ENCODE measurements around the gene GABRB3.

Gene GABRB3

GRCh38 chr15:26631894-26632293 lies 141.0 kb downstream of the GABRB3 start:
- no peak for DNase-seq (ENCODE audit: low read depth, low spot score)

GRCh38 chr15:26630857-26631256 lies 142.0 kb downstream of the GABRB3 start:
- DNase-seq (ENCODE audit: low read depth, low spot score), result no peak

GRCh38 chr15:26628879-26629529 lies 143.9 kb downstream of the GABRB3 start:
- DNase-seq (ENCODE audit: low read depth, low spot score), result no peak

GRCh38 chr15:26628071-26628470 lies 144.8 kb downstream of the GABRB3 start:
- DNase-seq (ENCODE audit: low read depth, low spot score), result no peak

- no peak for DNase-seq (ENCODE audit: low read depth, low spot score)
Observed at GRCh38 chr15:26624128-26624527, 148.7 kb downstream of the GABRB3 start.

GRCh38 chr15:26623071-26623470 lies 149.8 kb downstream of the GABRB3 start:
- no peak for DNase-seq (ENCODE audit: low read depth, low spot score)

GRCh38 chr15:26621816-26622215 lies 151.1 kb downstream of the GABRB3 start:
- DNase-seq (ENCODE audit: low read depth, low spot score), result no peak

GRCh38 chr15:26620528-26621458 lies 152.1 kb downstream of the GABRB3 start:
- DNase-seq (ENCODE audit: low read depth, low spot score), result no peak

GRCh38 chr15:26615927-26616302 lies 157.0 kb downstream of the GABRB3 start:
- no peak for DNase-seq (ENCODE audit: low read depth, low spot score)

GRCh38 chr15:26615188-26615926 lies 157.5 kb downstream of the GABRB3 start:
- DNase-seq (ENCODE audit: low read depth, low spot score), result no peak

- DNase-seq (ENCODE audit: low read depth, low spot score), result no peak
Observed at GRCh38 chr15:26614734-26615133, 158.1 kb downstream of the GABRB3 start.

GRCh38 chr15:26598704-26599103 lies 174.2 kb downstream of the GABRB3 start:
- DNase-seq (ENCODE audit: low read depth, low spot score), result no peak

- DNase-seq (ENCODE audit: low read depth, low spot score), result no peak
Observed at GRCh38 chr15:26595611-26596010, 177.3 kb downstream of the GABRB3 start.

GRCh38 chr15:26590676-26591075 lies 182.2 kb downstream of the GABRB3 start:
- DNase-seq (ENCODE audit: low read depth, low spot score), result no peak

GRCh38 chr15:26582840-26583239 lies 190.0 kb downstream of the GABRB3 start:
- no peak for DNase-seq (ENCODE audit: low read depth, low spot score)

GRCh38 chr15:26580943-26581342 lies 191.9 kb downstream of the GABRB3 start:
- DNase-seq (ENCODE audit: low read depth, low spot score), result no peak

GRCh38 chr15:26572602-26573350 lies 200.1 kb downstream of the GABRB3 start:
- DNase-seq (ENCODE audit: low read depth, low spot score), result no peak

- no peak for DNase-seq (ENCODE audit: low read depth, low spot score)
Observed at GRCh38 chr15:26571346-26571745, 201.5 kb downstream of the GABRB3 start.

GRCh38 chr15:26565542-26565941 lies 207.3 kb downstream of the GABRB3 start:
- DNase-seq (ENCODE audit: low read depth, low spot score), result no peak

GRCh38 chr15:26564361-26564760 lies 208.5 kb downstream of the GABRB3 start:
- DNase-seq (ENCODE audit: low read depth, low spot score), result no peak

GRCh38 chr15:26562336-26562735 lies 210.5 kb downstream of the GABRB3 start:
- DNase-seq (ENCODE audit: low read depth, low spot score), result no peak

GRCh38 chr15:26561896-26562295 lies 211.0 kb downstream of the GABRB3 start:
- DNase-seq (ENCODE audit: low read depth, low spot score), result no peak

Measured in activated CD4-positive, CD25-positive, alpha-beta regulatory T cell treated with anti-CD3 and anti-CD28 coated beads, Interleukin-2, amount 50 U/mL, for 16 hours (primary cell).